NCI-H446 (cell line): ENCODE measurements around the gene TNPO3.
"Not testable (repeated sequence)": the region's sequence is repeated elsewhere in the genome, so short reads cannot be mapped to it uniquely, and the experiment has no call there.

Experiments used
- DNase-seq, 2 experiments: peaks; one replicate each; lab custom pipeline; 2025; lab: John Stamatoyannopoulos, UW

TNPO3 gene

DNA sequence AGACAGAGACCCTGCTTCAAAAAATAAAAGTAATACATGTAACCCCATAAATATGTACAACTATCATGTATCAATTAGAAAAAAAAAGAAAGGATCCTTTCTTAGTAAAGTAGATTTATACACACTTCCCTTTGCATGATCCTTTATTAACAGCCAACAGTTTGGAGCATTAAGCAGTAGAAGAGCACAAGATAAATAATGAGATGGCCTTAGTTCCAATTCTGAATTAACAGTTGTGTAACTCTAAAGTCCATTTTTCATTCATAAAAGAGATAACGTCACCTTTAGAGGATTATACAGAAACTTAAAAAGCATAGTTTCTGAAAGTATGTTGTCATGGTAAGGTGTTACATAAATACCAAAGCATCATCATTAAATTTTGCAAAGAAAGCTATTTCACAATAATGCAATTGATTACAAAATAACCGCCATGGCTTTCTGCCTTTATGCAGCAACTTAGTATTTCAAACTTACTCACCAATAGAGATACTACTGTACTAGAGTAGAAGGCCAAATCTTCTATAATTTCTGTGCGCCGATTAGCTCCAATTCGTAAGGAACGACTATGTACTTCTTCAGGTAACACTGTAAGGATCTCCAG, 40.3 kb downstream of the TNPO3 start:
- DNase-seq: no peak

DNA sequence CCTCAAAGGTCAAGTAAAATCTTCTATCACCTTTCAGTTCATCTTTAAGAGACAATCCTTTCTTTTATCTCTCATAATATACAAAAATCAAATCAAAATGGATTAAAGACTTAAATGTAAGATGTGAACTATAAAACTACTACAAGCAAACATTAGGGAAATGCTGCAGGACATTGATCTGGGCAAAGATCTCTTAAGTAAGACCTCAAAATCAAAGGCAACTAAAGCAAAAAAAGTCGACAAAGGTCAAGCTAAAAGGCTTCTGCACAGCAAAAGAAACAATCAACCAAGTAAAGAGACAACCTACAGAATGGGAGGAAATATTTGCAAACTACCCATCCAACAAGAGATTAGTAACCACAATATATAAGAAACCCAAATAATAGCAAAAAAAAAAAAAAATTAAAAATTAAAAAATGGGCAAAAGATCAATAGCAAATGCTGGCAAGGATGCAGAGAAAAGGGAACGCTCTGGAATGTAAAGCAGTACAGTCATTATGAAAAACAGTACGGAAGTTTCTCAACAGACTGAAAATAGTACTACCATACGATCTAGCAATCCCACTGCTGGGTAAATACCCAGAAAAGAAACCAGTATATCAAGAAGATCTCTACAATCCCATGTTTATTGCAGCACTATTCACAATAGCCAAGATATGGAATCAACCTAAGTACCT, 41.7 kb downstream of the TNPO3 start:
- no peak for DNase-seq

DNA sequence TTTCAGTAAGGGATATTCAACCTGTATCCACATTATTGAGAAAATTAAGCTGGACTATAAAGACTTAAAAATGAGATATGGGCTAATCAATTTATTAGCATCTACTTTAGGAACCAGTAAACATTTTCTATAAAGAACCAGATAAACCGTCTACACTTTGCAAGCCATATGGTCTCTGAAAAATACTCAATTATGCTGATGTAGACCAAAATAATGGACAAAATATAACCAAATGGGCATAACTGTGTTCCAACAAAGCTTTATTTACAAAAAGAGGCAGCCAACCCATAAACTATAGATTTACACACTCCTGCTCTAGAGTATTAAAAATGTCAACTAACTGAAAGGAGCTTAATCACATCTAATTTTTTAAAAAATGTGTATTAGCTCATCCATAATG, 42.3 kb downstream of the TNPO3 start:
- DNase-seq: no peak

DNA sequence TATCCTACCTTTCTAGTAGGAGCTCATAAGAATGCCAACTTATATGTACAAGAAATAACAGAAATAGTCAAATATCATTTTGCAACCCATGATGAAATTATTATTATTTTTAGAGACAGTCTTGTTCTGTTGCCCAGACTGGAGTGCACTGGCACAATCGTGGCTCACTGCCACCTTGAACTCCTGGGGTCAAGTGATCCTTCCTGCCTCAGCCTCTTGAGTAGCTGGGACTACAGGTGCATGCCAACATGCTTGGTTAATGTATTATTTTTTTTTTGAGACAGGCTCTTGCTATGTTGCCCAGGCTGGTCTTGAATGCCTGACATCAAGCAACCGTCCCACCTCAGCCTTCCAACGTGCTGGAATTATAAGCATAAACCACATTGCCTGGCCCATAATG, 44.8 kb downstream of the TNPO3 start:
- no peak for DNase-seq

DNA sequence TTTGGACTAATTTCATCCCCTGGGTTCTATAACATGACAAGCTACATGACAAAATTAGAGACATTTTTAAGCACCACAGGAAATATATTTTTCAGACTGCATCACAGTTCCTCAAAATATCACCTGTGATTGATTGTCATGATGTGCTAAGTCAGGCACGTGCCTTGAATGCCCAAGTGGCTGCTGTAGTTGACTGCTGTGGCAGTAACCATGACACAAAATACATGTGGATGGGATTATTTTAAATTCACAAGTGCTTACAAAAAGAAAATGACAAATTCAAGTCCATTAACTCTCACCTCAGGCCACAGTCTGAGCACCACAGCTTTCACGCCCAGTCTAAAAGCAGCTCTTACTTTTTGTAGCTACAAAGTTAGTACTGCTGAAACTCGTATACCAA, 45.5 kb downstream of the TNPO3 start:
- no peak for DNase-seq

DNA sequence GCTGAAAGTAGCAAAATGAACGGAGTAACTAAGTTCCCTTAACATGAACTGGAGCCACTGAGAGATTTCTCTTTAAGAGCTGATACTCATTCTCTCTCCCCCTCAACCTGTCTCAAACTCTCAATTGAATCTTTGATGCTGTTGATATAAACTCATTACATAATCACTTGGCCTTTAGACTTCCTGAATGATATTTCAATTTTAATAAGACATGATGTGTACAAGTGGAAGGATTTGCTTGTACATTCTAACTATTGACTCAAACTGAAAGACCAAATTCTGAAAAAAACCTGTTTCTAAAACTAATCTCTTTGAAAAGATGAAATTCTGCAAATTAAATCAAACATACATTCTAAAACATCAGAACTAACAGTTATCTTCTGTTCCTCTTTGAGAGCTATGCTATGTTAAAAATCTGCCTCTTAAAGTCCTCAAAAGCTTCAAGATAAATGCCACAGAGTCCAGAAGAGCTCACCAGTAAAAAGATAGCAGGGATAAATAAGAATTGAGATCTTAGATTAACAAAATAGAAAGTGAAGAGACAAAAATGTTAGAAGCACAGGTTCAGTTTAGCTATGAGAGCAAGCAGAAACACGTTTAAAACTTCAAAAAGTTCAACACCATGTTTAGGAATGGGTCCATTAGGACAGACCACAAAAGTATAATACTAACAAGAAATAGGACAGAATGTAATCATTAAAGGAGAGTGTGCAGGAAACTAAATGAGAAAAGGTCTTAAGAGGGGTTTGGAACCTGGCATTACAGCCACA, 46.1 kb downstream of the TNPO3 start:
- no peak for DNase-seq

DNA sequence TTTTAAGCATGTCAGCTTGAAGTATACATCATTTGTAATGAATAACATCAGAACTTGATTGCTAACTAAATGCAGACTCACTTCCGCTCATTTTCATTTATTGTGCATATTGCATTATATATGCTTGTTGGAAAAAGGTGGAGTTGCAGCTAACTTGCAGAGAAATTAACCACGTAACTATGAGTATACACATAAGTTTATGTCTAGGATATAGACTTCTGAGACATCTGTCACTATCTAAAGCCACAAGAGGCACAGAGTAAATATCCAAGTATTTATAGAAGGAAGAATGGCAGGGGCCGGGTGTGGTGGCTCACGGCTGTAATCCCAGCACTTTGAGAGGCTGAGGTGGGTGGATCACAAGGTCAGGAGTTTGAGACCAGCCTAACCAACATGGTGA, 47.3 kb downstream of the TNPO3 start:
- DNase-seq: no peak

DNA sequence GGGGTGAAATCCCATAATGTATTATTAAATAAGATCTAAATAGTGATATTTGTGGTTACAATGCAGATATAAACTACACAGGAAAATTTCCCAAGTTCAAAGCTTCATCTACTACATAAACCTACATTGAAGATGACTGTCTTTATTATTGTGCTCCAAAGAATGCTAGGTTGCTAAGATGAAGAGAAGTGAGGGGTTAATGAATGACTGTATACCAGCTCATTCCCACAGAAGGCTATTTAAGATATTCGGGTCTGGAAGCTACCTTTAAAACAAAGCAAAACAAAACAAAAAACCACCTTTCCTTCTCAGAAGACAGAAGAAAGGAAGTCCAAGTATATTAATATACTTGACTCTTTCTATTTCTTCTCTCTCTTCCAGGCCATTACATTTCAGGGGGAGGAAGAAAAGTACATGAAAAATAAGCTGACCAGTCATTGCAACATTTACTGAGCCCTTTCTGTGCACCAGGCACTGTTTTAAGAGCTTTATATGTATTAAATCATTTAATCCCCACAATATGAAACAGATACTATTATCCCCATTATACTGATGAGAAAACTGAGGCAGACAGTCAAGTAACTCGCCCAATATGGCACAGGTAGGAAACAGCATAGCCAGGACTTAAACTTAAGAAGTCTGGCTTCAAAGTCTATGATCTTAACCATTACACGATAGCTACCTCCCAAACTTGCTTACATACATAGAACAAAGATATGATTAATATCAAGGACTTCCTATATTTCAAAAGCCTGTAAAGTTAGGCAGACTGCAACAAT, 48.1 kb downstream of the TNPO3 start:
- DNase-seq: no peak

DNA sequence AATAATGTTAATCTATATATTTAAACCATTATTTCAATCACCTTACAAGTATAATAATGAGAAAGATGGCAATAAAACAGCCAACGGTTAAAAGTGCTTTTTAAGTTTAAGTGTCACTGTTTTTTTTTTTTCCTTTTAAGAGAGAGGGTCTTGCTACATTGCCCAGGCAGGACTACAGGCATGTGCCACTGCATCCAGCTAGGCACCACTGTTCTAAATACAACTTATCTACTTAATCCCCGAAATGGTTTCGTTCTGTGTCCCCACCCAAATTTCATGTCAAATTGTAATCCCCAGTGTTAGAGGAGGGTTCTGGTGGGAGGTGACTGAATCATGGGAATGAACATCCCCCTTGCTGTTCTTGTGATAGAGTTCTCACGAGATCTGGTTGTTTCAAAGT, 49.7 kb downstream of the TNPO3 start:
- no peak for DNase-seq

DNA sequence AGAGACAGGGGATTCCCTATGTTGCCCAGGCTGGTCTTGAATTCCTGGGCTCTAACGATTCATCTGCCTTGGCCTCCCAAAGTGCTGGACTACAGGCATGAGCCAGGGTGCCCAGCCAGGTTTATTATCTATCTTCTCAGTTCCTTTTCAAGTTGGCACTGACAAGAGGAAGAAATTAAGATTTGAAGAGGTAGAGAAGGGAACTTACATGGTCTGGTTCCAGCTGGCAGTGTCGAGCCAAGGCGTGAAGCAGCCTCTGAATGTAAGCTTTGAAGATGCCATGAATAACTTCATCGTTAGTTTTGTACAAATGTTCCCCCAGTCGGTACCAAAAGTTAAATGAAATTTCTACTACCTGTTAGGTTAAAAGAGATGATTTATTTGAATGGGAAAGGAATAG, 57.7 kb downstream of the TNPO3 start:
- no peak for DNase-seq

DNA sequence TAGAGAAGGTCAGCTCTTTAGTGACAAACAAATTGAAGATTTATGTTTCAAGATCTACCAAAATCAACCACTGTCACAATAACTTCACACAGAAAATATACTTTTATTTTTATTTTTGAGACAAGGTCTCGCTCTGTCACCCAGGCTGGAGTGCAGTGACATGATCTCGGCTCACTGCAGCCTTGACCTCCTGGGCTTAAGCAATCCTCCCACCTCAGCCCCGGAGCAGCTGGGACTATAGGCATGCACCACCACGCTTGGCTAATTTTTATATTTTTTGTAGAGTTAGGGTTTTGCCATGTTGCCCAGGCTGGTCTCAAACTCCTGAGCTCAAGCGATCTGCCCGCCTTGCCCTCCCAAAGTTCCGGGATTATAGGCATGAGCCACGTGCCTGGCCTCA, 60.4 kb downstream of the TNPO3 start:
- DNase-seq: not testable (repeated sequence)

DNA sequence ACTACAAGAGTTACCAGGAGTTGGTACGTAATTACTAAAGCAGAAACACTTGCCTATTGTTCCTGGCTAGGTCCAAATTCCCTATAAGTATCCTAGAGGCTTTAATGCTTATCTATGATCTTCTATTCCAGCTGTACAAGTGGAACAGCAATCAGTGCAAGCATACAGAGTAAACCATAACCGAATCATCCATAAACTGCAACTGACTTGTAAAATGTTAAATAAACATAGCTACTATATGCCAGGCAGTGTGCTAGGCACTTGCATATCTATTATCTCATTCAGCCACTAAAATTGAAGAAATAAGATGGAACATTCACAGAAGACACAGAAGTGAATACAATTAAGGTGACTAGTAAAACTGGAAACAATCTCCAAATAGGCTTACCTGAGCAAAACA, 61.5 kb downstream of the TNPO3 start:
- DNase-seq: no peak

DNA sequence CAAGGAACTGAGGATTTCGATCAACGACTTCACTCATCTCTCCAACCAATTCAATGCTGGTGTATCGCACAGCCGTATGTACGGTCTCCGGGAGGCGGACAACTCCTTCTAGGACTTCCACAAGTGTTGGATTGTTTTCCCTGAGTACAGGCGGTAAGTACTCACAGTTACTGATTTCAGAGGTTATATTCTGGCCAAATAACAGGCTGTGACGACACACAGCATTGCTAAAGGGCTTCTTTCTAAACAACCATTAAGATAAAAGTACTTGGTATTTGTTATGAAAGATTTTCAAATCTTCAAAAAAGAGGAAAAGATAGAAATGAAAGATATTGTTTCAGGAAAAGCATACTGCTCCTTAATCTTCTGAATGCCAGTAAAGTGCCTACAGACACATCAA, 65.0 kb downstream of the TNPO3 start:
- DNase-seq: no peak

DNA sequence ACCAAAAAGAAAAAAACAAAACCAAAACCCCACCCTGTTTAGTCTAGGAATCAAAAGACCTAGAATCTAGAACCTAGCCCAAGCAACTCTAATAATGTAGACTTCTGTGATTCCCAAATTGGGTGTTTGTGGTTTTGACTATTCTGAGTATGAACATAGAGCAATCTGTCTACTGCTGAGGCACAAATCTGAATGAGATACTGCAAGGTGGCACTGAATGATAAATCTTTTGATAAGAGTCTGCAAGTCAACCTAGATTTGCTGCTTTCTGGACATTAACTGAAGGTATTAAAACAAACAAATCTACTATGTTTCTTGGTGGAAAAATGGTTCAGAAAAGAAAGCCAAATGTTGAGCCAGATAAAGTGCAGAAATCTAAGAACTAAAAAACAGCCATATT, 66.5 kb downstream of the TNPO3 start:
- DNase-seq: no peak

DNA sequence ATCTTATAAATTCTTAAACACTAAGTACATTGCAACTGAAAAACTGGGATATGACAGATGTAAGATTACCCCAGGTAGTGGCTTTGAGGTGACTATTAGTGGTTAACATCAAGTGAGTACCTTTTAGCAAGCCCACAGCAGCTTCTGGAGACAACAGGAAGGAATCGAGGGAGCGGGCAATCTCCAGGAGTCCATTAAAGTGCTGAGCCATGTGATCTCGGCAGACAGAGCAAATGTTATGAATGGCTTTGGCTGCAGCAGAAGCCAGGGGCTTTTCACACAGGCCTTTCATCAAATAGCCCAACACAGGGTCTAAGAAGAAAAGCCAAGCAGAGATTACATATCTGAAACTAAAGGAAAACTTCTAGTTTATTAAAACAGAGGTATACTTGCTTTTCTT, 68.3 kb downstream of the TNPO3 start:
- no peak for DNase-seq

DNA sequence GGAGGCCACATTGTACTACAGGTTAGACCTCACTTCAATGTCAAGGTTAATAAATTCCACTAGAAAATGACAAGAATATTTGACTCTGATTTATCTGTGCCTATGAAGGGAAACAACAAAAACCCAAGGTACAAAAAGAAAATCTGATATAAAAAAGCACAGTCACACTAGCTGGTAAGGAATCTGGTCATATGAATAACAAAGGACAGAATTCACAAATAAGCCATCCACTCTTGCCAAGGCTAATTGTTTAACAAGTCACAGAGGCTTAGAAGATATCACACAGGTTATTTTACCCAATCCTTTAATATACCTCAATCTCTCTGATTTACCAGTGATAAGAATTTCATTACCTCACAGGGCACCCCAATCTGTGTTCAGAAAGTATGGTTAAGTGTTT, 69.3 kb downstream of the TNPO3 start:
- DNase-seq: no peak

DNA sequence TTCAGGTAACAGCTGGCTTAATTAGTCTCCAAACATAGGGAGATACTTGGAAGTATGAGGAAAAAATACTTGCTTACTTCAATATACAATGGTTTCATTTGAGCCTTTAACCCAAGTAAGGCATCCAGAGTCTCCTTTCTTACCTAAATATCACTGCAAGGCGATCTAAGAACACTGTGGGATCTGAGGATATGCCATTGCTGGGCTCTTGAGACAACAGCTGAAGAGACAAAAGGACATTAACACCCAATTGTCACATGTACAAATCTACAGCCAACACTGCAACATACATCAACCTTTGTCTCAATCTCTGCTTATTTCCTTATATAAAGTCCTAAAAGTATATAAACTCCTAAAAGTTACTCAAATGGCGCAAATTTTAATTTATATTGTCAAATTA, 72.8 kb downstream of the TNPO3 start:
- no peak for DNase-seq

DNA sequence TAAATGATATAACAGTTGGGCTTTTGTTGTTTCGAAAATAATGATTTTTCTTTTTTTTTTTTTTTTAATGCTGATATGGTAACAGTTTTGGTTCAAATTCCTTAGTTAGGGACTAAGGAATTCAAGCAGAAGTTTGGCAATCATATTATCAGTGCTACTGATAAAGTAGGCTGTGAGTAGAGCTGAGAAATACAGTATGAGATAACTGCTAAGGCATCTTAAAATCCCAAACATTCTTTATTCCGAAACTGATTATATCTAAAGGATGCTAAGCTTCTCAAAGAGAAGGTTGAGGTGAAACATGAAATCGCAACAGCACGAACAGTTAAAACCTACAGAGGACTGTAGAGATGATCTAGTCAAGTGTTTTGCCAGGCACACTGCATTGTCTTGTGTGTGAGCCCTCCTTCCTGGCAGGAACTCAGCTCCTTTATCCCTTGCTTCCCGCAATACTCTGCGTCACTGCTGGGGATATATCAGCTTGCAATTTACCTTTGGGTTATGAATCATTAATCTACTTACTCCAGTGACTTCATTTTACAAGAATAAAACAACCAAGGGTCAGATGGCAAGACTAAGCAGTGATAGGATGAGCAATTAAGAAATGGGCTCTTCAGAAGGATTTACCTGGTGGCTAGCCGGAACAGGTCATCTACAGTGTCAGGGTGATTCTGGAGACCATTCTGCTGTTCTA, 80.5 kb downstream of the TNPO3 start:
- DNase-seq: no peak

DNA sequence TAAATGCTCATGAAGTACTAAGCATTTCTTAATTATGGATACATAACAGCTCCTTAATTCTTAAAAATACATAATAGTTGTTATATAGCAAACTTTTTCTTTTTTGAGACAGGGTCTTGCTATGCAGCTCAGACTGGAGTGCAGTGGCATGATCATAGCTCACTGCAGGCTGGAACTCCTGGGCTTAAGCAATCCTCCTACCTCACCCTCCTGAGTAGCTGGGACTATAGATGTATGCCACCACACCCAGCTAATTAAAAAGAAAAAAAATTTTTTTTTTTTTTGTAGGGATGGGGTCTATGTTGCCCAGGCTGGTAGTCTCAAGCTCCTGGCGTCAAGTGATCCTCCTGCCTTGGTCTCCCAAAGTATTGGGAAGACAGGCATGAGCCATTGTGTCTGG, 86.3 kb downstream of the TNPO3 start:
- no peak for DNase-seq

DNA sequence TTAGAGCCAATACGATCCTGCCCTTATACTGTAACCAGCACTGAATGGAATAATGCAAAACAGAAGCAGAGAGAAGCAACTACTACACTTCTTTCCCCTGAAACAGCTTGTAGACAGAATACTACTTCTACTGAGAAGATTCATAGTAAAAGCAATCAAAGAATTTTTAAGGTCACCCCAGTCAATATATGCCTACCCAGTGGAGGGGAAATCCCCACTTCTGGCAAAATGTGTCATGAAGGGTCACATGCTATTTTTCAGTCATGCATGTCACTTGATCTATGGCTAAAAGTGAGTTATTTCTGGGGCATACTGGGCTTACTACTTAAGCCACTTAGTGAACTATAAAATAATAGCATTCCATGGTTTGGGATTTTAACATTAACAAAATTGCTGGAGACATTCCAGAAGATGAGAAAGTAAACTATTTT, 91.6 kb downstream of the TNPO3 start:
- no peak for DNase-seq

DNA sequence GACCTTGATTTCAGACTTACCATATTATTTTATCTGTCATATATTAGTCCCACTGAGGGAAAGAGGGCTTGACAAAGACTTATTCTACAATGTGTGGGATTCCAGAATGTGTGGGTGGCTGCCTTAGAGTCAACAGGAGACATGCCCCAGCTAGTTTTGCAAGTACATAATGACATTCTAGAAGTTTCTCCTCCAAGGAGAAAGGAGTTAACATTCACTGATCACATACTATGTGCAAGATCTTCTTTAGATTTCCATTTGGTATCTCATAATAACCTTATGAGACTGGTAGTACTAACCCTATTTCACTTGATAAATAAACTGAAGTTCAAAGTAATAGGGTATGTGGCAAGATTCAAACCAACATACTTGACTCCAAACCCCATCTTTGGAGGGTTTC, 92.0 kb downstream of the TNPO3 start:
- DNase-seq: no peak

DNA sequence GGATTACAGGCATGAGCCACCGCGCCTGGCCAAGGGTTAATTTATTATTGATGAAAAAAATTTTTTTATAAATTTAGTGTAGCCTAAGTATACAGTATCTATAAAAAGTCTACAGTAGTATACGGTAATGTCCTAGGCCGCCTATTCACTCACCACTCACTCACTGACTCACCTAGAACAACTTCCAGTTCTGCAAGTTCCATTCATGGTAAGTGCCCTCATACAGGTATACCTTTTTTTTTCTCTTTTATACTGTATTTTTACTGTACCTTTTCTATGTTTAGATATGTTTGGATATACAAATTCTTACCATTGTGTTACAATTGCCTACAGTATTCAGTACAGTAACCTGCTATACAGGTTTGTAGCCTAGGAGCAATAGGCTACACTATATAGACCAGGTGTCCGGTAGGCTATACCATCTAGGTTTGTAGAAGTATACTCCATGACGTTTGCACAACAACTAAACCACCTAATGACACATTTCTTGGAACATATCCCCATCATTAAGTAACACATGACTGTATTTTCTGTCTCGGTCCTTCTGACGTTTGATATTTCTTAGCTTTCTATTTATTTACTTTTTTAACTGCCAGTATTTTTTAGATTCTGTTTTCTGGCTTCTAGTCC, 93.8 kb downstream of the TNPO3 start:
- no peak for DNase-seq
